ENCODE results near the gene IRF4.

Gene IRF4

GRCh38 chr6:351011-351866 lies 40.3 kb upstream of the IRF4 start:
- no peak for TF ChIP-seq CTCF (conservative IDR thresholded peaks at IDR 0.05)
- no peak overlapping the region for H3K27ac ChIP-seq

GRCh38 chr6:351867-352289 lies 39.7 kb upstream of the IRF4 start:
- H3K27ac ChIP-seq, result no peak overlapping the region
- TF ChIP-seq CTCF (conservative IDR thresholded peaks at IDR 0.05), result no peak

- TF ChIP-seq CTCF (conservative IDR thresholded peaks at IDR 0.05), result no peak
- no peak overlapping the region for H3K27ac ChIP-seq
Observed at GRCh38 chr6:352474-352873, 39.1 kb upstream of the IRF4 start.

- H3K27ac ChIP-seq, result no peak overlapping the region
- no peak for TF ChIP-seq CTCF (conservative IDR thresholded peaks at IDR 0.05)
Observed at GRCh38 chr6:352896-353470, 38.6 kb upstream of the IRF4 start.

GRCh38 chr6:353642-354614 lies 37.6 kb upstream of the IRF4 start:
- no peak for TF ChIP-seq CTCF (conservative IDR thresholded peaks at IDR 0.05)
- no peak overlapping the region; the same call in 1 of the 2 replicates for H3K27ac ChIP-seq

GRCh38 chr6:354631-355280 lies 36.8 kb upstream of the IRF4 start:
- H3K27ac ChIP-seq, result peak overlapping the region; percentile 52
- no peak for TF ChIP-seq CTCF (conservative IDR thresholded peaks at IDR 0.05)
